ENCODE results near the gene NEU3. TPM values are rescaled to one million over a fixed set of nuclear protein-coding genes. Genes with fewer than 3 reads are reported as not detected.

The NEU3 gene
- polyA plus RNA-seq, 3 donors = 2.3 to 25.1 (median 3.9) TPM

DNA sequence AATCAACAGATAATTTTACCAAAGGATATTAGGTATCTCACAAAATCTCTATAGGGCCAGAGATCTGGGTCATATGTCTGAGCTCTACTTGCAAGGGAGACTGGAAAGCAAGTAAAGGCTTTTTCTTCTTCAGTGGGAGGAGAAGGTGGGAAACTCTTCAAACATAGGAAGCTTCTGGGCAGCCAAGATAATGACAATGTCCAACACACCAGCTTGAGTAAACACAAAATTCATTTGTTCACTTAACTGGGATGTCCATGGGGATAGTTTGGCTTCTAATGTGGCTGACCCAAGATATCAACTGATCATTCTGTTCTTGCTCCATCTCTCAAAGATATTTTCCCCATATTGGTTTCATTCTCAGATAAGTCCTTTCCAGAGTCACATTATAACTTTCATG is 70.6 kb downstream of the NEU3 start:
- intact Hi-C loops (cut with micrococcal nuclease) = no loop called here
- H3K4me1 ChIP-seq (ENCODE audit: control insufficient read depth in 1 of 2, insufficient read depth in 2 of 2, low read length in 2 of 2) = no peaks in the 10 kb centered on the region
- H4K20me1 ChIP-seq (ENCODE audit: insufficient read depth, low read length) = no peaks in the 10 kb centered on the region
- Mint-ChIP-seq H3K9me3 (peaks cover 0 to 6% (median 1%) of the 10 kb centered on the region in 7 donors), H3K36me3 (no peaks in the 10 kb centered on the region), H3K4me1 (no peaks in the 10 kb centered on the region), H3K4me3 (no peak overlapping the region), H3K27ac (no peak overlapping the region), H3K27me3 (ENCODE audit: low read depth in 3 of 3) (peaks cover 0 to 7% (median 3%) of the 10 kb centered on the region in 3 donors)
- no peak overlapping the region for H3K4me3 ChIP-seq (replicated peaks in 1 of 3; ENCODE audit: low read depth in 2 of 3, low read length in 3 of 3)
- no peak for DNase-seq
- TF ChIP-seq, protein P1, sequence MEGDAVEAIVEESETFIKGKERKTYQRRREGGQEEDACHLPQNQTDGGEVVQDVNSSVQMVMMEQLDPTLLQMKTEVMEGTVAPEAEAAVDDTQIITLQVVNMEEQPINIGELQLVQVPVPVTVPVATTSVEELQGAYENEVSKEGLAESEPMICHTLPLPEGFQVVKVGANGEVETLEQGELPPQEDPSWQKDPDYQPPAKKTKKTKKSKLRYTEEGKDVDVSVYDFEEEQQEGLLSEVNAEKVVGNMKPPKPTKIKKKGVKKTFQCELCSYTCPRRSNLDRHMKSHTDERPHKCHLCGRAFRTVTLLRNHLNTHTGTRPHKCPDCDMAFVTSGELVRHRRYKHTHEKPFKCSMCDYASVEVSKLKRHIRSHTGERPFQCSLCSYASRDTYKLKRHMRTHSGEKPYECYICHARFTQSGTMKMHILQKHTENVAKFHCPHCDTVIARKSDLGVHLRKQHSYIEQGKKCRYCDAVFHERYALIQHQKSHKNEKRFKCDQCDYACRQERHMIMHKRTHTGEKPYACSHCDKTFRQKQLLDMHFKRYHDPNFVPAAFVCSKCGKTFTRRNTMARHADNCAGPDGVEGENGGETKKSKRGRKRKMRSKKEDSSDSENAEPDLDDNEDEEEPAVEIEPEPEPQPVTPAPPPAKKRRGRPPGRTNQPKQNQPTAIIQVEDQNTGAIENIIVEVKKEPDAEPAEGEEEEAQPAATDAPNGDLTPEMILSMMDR (IDR thresholded peaks at IDR 0.05) = no peak
- no peak overlapping the region for H3K27ac ChIP-seq (ENCODE audit: low read depth in 1 of 2, low read length in 2 of 2)
- H3K79me2 ChIP-seq (ENCODE audit: insufficient read depth, low read length) = no peaks in the 10 kb centered on the region
- peaks cover 0 to 6% of the 10 kb centered on the region in 2 donors for H3K27me3 ChIP-seq (ENCODE audit: control insufficient read depth in 2 of 2, insufficient read depth in 2 of 2, low read length in 2 of 2)
- no peak overlapping the region for H3K4me2 ChIP-seq (replicated peaks; ENCODE audit: extremely low read depth, low read length, poor library complexity, severe bottlenecking)
- no peaks in the 10 kb centered on the region for H3K9me3 ChIP-seq (replicated peaks in 1 of 2; ENCODE audit: control insufficient read depth in 1 of 2, insufficient read depth in 1 of 2, low read length in 2 of 2)
- no peak overlapping the region for H3K9ac ChIP-seq (ENCODE audit: insufficient read depth, low read length, poor library complexity, severe bottlenecking)
- no peaks in the 10 kb centered on the region for H3K36me3 ChIP-seq (replicated peaks in 1 of 2; ENCODE audit: control insufficient read depth in 1 of 2, insufficient read depth in 2 of 2, low read length in 2 of 2)
- H2AFZ ChIP-seq (ENCODE audit: insufficient read depth, low read depth, low read length, poor library complexity, severe bottlenecking) = no peak overlapping the region

DNA sequence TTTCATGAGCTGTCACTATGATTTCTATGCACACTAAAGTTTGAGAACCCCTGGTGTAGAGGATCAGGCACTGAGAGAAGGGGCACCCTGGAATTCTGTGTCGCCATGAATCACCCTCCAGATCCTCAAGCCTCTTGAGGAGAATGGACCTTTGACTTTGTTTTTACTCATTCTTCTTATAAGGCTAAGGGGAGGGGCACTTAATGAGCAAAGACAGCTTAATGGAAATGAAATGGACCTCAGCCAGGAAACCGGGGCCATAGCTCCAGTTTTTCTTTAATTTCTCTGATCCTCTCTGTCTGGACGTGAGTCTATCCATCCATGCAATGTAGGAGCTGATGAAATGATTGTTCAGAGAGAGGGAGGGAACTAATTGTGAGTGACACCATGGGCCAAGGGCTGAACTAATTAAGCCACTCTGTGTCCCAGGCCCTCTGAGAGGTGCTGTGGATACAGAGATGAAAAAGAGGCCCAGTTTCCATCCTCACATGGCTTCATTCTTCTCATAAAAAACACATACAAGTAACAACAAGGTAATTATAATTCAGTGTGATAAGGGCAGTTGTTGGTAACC is 75.1 kb downstream of the NEU3 start:
- no peak overlapping the region for H3K4me2 ChIP-seq (replicated peaks; ENCODE audit: extremely low read depth, low read length, poor library complexity, severe bottlenecking)

More for the DNA sequence above, 75.1 kb downstream of the NEU3 start:
- Mint-ChIP-seq H3K4me3 (no peak overlapping the region), H3K27me3 (ENCODE audit: low read depth in 3 of 3) (peaks cover 4 to 9% (median 8%) of the 10 kb centered on the region in 3 donors), H3K4me1 (no peaks in the 10 kb centered on the region), H3K27ac (no peak overlapping the region), H3K36me3 (no peaks in the 10 kb centered on the region), H3K9me3 (peaks cover 0 to 4% (median 1%) of the 10 kb centered on the region in 7 donors)
- no peaks in the 10 kb centered on the region for H3K36me3 ChIP-seq (replicated peaks in 1 of 2; ENCODE audit: control insufficient read depth in 1 of 2, insufficient read depth in 2 of 2, low read length in 2 of 2)
- H3K4me1 ChIP-seq (ENCODE audit: control insufficient read depth in 1 of 2, insufficient read depth in 2 of 2, low read length in 2 of 2) = no peaks in the 10 kb centered on the region
- no peak overlapping the region for H3K9ac ChIP-seq (ENCODE audit: insufficient read depth, low read length, poor library complexity, severe bottlenecking)
- no peak for DNase-seq
- intact Hi-C loops (cut with micrococcal nuclease) = no loop called here
- H3K79me2 ChIP-seq (ENCODE audit: insufficient read depth, low read length) = no peaks in the 10 kb centered on the region
- H3K9me3 ChIP-seq (replicated peaks in 1 of 2; ENCODE audit: control insufficient read depth in 1 of 2, insufficient read depth in 1 of 2, low read length in 2 of 2) = no peaks in the 10 kb centered on the region
- H3K27me3 ChIP-seq (ENCODE audit: control insufficient read depth in 2 of 2, insufficient read depth in 2 of 2, low read length in 2 of 2) = peaks cover 3 to 9% of the 10 kb centered on the region in 2 donors
- H4K20me1 ChIP-seq (ENCODE audit: insufficient read depth, low read length) = no peaks in the 10 kb centered on the region
- H3K4me3 ChIP-seq (replicated peaks in 1 of 3; ENCODE audit: low read depth in 2 of 3, low read length in 3 of 3) = no peak overlapping the region
- 80% methylated on average over 2 of the region's 3 CpGs for WGBS (ENCODE audit: insufficient coverage)
- H3K27ac ChIP-seq (ENCODE audit: low read depth in 1 of 2, low read length in 2 of 2) = no peak overlapping the region
- H2AFZ ChIP-seq (ENCODE audit: insufficient read depth, low read depth, low read length, poor library complexity, severe bottlenecking) = no peak overlapping the region
- TF ChIP-seq, protein P1 (IDR thresholded peaks at IDR 0.05) = no peak
